ENCODE results near the gene TXN. TPM values are rescaled to one million over a fixed set of nuclear protein-coding genes. Genes with fewer than 3 reads are reported as not detected.

Gene TXN
- total and polyA plus RNA-seq, 2 of the 8 experiments (the other 6 are each of a cell fraction or from before 2014, with no cell fraction given): 297 to 419 TPM

DNA sequence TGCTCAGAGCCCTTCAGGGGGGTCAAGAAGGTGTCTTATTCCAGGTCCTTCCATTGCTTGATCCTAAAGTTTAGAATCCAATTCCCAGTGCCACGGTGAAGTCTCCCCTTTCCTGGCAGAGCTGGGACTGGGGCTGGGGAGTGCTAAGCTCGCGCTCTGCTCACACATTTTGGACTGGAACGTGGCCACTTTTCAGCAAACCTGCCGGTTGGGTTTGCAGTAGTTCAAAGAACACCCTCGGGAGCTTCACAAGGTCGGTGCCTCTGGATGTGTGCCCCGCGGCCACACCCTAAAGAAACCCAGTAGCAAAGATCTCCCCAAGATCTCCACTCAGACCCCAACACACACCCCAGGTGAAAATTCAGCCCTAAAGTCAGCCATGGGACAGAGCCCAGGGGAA, 48.3 kb downstream of the TXN start, which contains the start of gene C9orf152:
C9orf152 (minus strand) TSS at position 129 of the 400 bp plus-strand sequence. CDS start 580 bp downstream, outside the sequence.
- H3K79me1 ChIP-seq (ENCODE audit: low read depth, low read length): no peaks in the 10 kb centered on the region
- no peak within 1 kb of the TSS for H3K4ac ChIP-seq (replicated peaks; ENCODE audit: insufficient read length, low read depth, low read length)
- H3K18ac ChIP-seq (ENCODE audit: extremely low read depth, low read length): no peak within 1 kb of the TSS
- no peak within 1 kb of the TSS for H3K9ac ChIP-seq (replicated peaks in 1 of 4; ENCODE audit: extremely low read depth in 1 of 4, low read depth in 3 of 4, low read length in 3 of 4)
- H4K20me1 ChIP-seq (replicated peaks in 1 of 2; ENCODE audit: control insufficient read depth in 1 of 2, insufficient read depth in 2 of 2, low read length in 2 of 2): no peaks in the 10 kb centered on the region
- H2BK120ac ChIP-seq (replicated peaks; ENCODE audit: low read depth, low read length): no peak within 1 kb of the TSS
- no peak within 1 kb of the TSS; the same call in 1 of the 2 replicates for H2AFZ ChIP-seq (ENCODE audit: low read length)
- no peak within 1 kb of the TSS for H4K5ac ChIP-seq (ENCODE audit: insufficient read length, low read depth, low read length)
- H4K8ac ChIP-seq (ENCODE audit: extremely low read depth, insufficient read depth, low read length): peak within 1 kb of the TSS; percentile 20; the same call in 1 of the 2 replicates
- H2BK5ac ChIP-seq (ENCODE audit: low read depth, low read length): no peak within 1 kb of the TSS
- H3K4me1 ChIP-seq (replicated peaks in 1 of 4; ENCODE audit: control insufficient read depth in 3 of 4, insufficient read depth in 4 of 4, low read length in 3 of 4): peaks cover 0 to 3% (median 0%) of the 10 kb centered on the region in 4 experiments; a peak in 2 of 7 replicates
- no peak within 1 kb of the TSS for H3K4me2 ChIP-seq (ENCODE audit: insufficient read depth in 1 of 2, low read depth in 2 of 2, low read length in 2 of 2)
- 93% methylated on average over 9 of the region's 9 CpGs; no CpG with 5 or more reads in 1 of the 2 experiments for WGBS, 2 experiments (ENCODE audit: extremely low coverage in 1 of 2, insufficient coverage in 1 of 2, insufficient read length in 1 of 2, insufficient replicate concordance in 2 of 2, low coverage in 1 of 2, low lambda C conversion rate in 2 of 2, missing lambda C conversion rate in 1 of 2)
- no peak for DNase-seq (ENCODE audit: low read depth in 1 of 2, low spot score in 2 of 2)
- H3K79me2 ChIP-seq (ENCODE audit: control insufficient read depth in 1 of 2, insufficient read depth in 2 of 2, low read length in 2 of 2): no peaks in the 10 kb centered on the region
- H3K27ac ChIP-seq (ENCODE audit: low read depth, low read length): no peak within 1 kb of the TSS
- no peak for FAIRE-seq
- ChIA-PET CTCF (ENCODE audit: partially characterized antibody) (interaction anchor here (0.6 to 5.6 kb wide), 3 partner anchors 10 to 386 kb away, joined by 3 to 42 read pairs (median 14); no protein-coding TSS in a partner anchor), POLR2A (ENCODE audit: partially characterized antibody) (interaction anchor here (1.0 to 1.1 kb wide), 2 partner anchors 48 to 1126 kb away, joined by 3 read pairs; partner anchors contain the start of gene TXN)
- H3K23me2 ChIP-seq (ENCODE audit: low read depth, low read length): no peaks in the 10 kb centered on the region
- no peak within 1 kb of the TSS for H3K4me3 ChIP-seq (ENCODE audit: extremely low read depth in 1 of 4, insufficient read depth in 2 of 4, low read depth in 3 of 4, low read length in 4 of 4)
- H2BK15ac ChIP-seq (ENCODE audit: low read length): no peak within 1 kb of the TSS
- no peaks in the 10 kb centered on the region for H3K27me3 ChIP-seq (replicated peaks in 1 of 4; ENCODE audit: control insufficient read depth in 3 of 4, extremely low read depth in 1 of 4, insufficient read depth in 3 of 4, low read length in 3 of 4)
- H2BK12ac ChIP-seq (ENCODE audit: low read depth, low read length): no peak within 1 kb of the TSS
- H4K91ac ChIP-seq (replicated peaks; ENCODE audit: insufficient read length, low read length): no peak within 1 kb of the TSS
- no peak within 1 kb of the TSS for H2BK20ac ChIP-seq (ENCODE audit: low read length)
- H3K9me3 ChIP-seq (ENCODE audit: insufficient read depth in 2 of 2, low read depth in 1 of 2, low read length in 1 of 2): 0 out of 4 replicates have a peak, but pooled peaks cover 0 to 2% of the 10 kb centered on the region in 2 experiments
- TF ChIP-seq, protein P1, sequence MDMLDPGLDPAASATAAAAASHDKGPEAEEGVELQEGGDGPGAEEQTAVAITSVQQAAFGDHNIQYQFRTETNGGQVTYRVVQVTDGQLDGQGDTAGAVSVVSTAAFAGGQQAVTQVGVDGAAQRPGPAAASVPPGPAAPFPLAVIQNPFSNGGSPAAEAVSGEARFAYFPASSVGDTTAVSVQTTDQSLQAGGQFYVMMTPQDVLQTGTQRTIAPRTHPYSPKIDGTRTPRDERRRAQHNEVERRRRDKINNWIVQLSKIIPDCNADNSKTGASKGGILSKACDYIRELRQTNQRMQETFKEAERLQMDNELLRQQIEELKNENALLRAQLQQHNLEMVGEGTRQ (IDR thresholded peaks at IDR 0.05; ENCODE audit: low read length): no peak
- TF ChIP-seq PHF8 (conservative IDR thresholded peaks at IDR 0.05; ENCODE audit: low read depth, low read length) (no peak), TEAD4 (IDR thresholded peaks at IDR 0.05; ENCODE audit: low read depth, low read length) (no peak), JUN (IDR thresholded peaks at IDR 0.05; ENCODE audit: low read depth, low read length) (no peak), MAFK (IDR thresholded peaks at IDR 0.05; ENCODE audit: low read depth, low read length) (no peak)
- no peaks in the 10 kb centered on the region for H3K36me3 ChIP-seq (ENCODE audit: control insufficient read depth in 2 of 4, insufficient read depth in 4 of 4, low read length in 3 of 4)
- no peak within 1 kb of the TSS for H3K23ac ChIP-seq (ENCODE audit: insufficient read length)
- no peak within 1 kb of the TSS for H3K56ac ChIP-seq (replicated peaks; ENCODE audit: insufficient read length, low read depth, low read length)
- no peak within 1 kb of the TSS for H2AK5ac ChIP-seq (ENCODE audit: low read depth, low read length)
- H3K14ac ChIP-seq (ENCODE audit: insufficient read length): no peak within 1 kb of the TSS

Data from H1 (cell line).